Measurements from ENCODE around the gene UGT1A10. TPM values are rescaled to one million over a fixed set of nuclear protein-coding genes. Genes with fewer than 3 reads are reported as not detected.

Gene UGT1A10
- polyA plus RNA-seq, 1 experiment = not detected

DNA sequence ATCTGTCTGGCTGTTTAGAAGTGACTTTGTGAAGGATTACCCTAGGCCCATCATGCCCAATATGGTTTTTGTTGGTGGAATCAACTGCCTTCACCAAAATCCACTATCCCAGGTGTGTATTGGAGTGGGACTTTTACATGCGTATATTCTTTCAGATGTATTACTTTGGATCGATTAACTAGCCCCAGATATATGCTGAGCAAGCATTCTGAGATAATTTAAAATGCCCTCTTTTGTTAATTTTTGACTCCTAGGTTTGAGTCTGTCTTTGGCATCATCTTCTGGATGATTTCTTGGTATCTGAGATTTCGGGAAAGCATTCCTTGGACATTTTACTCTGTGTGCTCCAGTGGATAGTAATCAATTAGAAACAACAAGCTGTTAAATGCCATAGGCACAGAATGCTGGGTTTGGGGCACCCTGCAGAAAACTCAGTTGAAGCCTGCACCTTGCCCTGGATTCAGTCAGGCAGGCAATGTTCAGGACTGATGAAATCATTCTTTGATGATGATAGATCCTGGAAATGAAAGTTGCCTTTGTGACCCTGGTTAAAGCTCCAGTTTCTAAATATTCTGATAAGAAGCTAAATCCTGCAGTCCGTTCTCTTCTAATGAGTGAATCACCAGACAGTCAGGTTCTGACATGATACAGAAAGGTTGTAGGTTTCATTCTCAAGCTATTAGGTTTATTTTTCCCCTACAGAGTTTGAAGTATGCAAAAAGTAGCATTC is 125.0 kb downstream of the UGT1A10 start:
- DNase-seq (ENCODE audit: low read depth) = no peak
- ChIA-PET CTCF (interaction anchor here (0.6 kb wide), 1 partner anchor 15 kb away, joined by 3 read pairs; no protein-coding TSS in a partner anchor), POLR2A (no interaction called here)
- Histone ChIP-seq H3K4me3 (ENCODE audit: low read depth, low read length) (no peak overlapping the region), H3K36me3 (ENCODE audit: control insufficient read depth, insufficient read depth, low read length) (no peaks in the 10 kb centered on the region), H3K27me3 (ENCODE audit: control insufficient read depth, insufficient read depth, low read length) (no peaks in the 10 kb centered on the region; the same call in 1 of the 2 replicates)
- TF ChIP-seq, protein P1, sequence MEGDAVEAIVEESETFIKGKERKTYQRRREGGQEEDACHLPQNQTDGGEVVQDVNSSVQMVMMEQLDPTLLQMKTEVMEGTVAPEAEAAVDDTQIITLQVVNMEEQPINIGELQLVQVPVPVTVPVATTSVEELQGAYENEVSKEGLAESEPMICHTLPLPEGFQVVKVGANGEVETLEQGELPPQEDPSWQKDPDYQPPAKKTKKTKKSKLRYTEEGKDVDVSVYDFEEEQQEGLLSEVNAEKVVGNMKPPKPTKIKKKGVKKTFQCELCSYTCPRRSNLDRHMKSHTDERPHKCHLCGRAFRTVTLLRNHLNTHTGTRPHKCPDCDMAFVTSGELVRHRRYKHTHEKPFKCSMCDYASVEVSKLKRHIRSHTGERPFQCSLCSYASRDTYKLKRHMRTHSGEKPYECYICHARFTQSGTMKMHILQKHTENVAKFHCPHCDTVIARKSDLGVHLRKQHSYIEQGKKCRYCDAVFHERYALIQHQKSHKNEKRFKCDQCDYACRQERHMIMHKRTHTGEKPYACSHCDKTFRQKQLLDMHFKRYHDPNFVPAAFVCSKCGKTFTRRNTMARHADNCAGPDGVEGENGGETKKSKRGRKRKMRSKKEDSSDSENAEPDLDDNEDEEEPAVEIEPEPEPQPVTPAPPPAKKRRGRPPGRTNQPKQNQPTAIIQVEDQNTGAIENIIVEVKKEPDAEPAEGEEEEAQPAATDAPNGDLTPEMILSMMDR (IDR thresholded peaks at IDR 0.05; ENCODE audit: insufficient read depth, low read depth, low read length) = no peak

DNA sequence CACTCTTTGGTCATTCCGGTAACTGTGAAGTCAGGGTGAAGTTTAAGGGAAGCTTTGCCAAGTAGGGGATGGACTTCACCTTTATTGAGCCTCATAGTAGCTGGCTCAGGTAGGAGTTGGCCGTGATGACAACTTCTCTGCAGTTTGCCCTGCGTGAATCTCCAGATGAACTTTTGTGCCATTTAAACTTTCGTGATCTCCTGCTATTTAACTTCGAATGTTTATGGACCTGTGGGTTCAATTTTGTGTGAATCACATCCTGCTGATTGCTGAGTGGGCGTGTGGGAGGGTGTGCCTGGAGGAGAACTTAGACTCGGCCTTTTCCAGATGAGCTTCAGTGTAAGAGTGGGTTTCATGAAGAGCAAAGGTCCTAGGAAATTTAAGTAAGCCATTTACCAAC is 128.0 kb downstream of the UGT1A10 start:
- no peak overlapping the region for H3K4me3 ChIP-seq (ENCODE audit: low read depth, low read length)
- ChIA-PET POLR2A (interaction anchor here (0.6 kb wide), 1 partner anchor 1697 kb away, joined by 4 read pairs; no protein-coding TSS in a partner anchor), CTCF (interaction anchor here (0.6 kb wide), 1 partner anchor 212 kb away, joined by 3 read pairs; no protein-coding TSS in a partner anchor)
- DNase-seq (ENCODE audit: low read depth) = peak; percentile 55
- TF ChIP-seq, protein P1 (IDR thresholded peaks at IDR 0.05; ENCODE audit: insufficient read depth, low read depth, low read length) = no peak
- H3K27me3 ChIP-seq (ENCODE audit: control insufficient read depth, insufficient read depth, low read length) = no peaks in the 10 kb centered on the region
- no peaks in the 10 kb centered on the region for H3K36me3 ChIP-seq (ENCODE audit: control insufficient read depth, insufficient read depth, low read length)

DNA sequence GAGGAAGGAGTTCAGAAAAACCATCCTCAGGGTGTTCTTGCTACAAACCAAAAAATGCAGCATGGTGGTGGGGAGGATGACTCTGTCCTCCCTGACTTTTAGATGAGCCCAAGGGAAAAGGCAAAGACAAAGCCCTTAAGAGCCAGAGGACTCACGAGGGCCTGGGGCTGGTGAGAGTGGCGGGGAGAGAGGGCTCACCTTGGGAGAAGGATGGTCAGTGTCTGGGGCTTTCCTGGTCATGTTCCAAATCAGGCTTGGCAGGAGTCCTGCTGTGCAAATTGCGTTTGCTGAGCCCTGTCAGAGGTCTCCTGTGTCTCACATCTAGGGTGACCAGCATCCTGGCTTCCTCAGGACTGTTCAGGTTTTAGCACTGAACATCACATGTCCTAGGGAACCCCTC is 128.5 kb downstream of the UGT1A10 start:
- Histone ChIP-seq H3K4me3 (ENCODE audit: low read depth, low read length) (no peak overlapping the region), H3K27me3 (ENCODE audit: control insufficient read depth, insufficient read depth, low read length) (no peaks in the 10 kb centered on the region), H3K36me3 (ENCODE audit: control insufficient read depth, insufficient read depth, low read length) (no peaks in the 10 kb centered on the region)
- TF ChIP-seq, protein P1 (IDR thresholded peaks at IDR 0.05; ENCODE audit: insufficient read depth, low read depth, low read length) = no peak
- POLR2A ChIA-PET = interaction anchor here (0.6 kb wide), 1 partner anchor 1698 kb away, joined by 4 read pairs; no protein-coding TSS in a partner anchor
- CTCF ChIA-PET = interaction anchor here (0.6 kb wide), 1 partner anchor 211 kb away, joined by 3 read pairs; no protein-coding TSS in a partner anchor
- DNase-seq (ENCODE audit: low read depth) = no peak

DNA sequence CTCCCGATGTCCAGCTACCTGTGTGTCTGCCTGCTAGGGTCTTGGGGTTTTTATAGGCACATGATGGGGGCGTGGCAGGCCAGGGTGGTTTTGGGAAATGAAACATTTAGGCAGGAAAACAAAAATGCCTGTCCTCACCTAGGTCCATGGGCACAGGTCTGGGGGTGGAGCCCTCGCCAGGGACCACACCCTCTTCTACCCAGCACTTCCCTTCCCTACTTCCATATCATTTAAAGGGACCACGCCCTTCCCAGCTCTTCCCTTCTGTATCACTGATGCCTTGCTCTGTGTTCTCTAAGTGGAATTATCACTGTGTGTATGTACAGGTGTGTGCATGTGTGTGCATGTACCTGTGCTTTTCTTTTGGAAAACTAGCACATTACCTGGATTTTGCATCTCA is 130.2 kb downstream of the UGT1A10 start:
- no peaks in the 10 kb centered on the region for H3K36me3 ChIP-seq (ENCODE audit: control insufficient read depth, insufficient read depth, low read length)
- no peaks in the 10 kb centered on the region for H3K27me3 ChIP-seq (ENCODE audit: control insufficient read depth, insufficient read depth, low read length)
- TF ChIP-seq, protein P1 (IDR thresholded peaks at IDR 0.05; ENCODE audit: insufficient read depth, low read depth, low read length) = no peak
- H3K4me3 ChIP-seq (ENCODE audit: low read depth, low read length) = no peak overlapping the region
- DNase-seq (ENCODE audit: low read depth) = no peak
- ChIA-PET CTCF (interaction anchor here (0.8 kb wide), 1 partner anchor 53 kb away, joined by 3 read pairs; no protein-coding TSS in a partner anchor), POLR2A (no interaction called here)

DNA sequence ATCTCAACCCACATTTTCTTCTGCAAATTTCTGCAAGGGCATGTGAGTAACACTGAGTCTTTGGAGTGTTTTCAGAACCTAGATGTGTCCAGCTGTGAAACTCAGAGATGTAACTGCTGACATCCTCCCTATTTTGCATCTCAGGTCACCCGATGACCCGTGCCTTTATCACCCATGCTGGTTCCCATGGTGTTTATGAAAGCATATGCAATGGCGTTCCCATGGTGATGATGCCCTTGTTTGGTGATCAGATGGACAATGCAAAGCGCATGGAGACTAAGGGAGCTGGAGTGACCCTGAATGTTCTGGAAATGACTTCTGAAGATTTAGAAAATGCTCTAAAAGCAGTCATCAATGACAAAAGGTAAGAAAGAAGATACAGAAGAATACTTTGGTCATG is 131.8 kb downstream of the UGT1A10 start:
- Histone ChIP-seq H3K4me3 (ENCODE audit: low read depth, low read length) (no peak overlapping the region), H3K36me3 (ENCODE audit: control insufficient read depth, insufficient read depth, low read length) (no peaks in the 10 kb centered on the region), H3K27me3 (ENCODE audit: control insufficient read depth, insufficient read depth, low read length) (no peaks in the 10 kb centered on the region)
- DNase-seq (ENCODE audit: low read depth) = no peak
- CTCF ChIA-PET = no interaction called here
- POLR2A ChIA-PET = no interaction called here
- TF ChIP-seq, protein P1 (IDR thresholded peaks at IDR 0.05; ENCODE audit: insufficient read depth, low read depth, low read length) = no peak

Measured in BJ (cell line).